NCI-H2171 (cell line): Measurements from ENCODE around the gene SPO11.

Source experiments
- DNase-seq: peaks from one replicate; lab custom pipeline; 2025; lab: John Stamatoyannopoulos, UW

The SPO11 gene

DNA sequence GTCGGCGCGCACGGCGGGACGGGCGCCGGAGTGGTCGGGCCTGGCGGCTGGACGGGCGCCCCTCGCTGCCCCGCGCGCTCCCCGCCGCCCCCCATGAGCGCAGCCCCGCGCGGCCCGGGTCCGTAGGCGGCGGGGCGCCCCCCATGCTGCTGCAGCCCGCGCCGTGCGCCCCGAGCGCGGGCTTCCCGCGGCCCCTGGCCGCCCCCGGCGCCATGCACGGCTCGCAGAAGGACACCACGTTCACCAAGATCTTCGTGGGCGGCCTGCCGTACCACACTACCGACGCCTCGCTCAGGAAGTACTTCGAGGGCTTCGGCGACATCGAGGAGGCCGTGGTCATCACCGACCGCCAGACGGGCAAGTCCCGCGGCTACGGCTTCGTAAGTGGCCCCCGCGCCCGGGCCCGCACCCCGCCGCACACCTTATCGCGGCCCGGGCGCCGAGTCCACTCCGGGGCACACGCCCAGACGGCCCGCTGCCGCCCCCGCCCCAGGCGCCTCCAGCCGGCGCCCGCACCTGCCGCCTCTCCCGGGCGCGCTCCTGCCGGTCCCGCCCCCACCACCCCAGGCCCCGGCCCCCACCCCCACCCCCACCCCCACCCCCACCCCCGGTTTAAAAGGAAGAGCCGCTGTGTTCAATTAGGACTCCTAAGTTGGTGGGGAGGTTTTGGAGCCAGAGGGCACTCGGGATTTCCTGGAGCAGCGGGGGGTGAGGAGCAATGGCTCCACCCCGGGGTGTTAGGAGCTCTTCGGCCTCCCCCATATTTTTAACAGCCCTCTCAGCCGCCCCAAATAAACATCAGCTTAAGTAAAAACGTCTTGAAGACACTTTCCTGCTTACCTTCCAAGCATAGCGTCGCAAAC lies 62.1 kb downstream of the SPO11 start:
- no peak for DNase-seq

DNA sequence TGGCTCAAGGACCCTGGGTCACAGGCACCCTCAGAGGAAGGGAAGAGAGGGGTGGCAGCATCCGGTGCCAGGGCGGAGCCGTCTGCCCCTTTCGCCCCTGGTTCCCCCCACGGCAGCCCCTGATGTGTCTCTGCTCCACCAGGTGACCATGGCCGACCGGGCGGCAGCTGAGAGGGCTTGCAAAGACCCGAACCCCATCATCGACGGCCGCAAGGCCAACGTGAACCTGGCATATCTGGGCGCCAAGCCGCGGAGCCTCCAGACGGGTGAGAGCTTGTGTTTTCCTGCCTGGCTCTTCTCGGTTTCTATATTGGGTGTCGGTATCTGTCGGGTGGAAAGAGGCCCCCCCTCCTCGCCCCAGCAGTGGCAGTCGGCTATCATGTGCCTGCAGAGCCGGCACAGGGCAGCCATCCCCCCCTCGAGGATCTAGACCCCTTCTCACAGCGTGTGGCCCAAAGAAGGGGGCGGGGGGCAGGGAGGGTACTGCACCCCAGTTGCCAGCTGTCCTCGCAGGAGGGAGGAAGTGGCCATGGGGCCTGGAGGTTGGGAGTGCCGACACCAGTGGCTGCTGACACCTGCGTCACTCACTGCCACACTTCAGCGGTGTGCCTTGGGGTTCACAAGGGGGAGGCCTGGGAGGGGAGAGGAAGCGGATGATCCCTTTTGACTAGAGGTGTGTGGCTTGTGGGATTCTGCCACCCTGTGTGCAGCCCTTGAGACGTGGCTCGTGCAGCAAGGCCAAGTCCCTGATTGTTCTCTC lies 63.1 kb downstream of the SPO11 start:
- no peak for DNase-seq
